Mesendoderm (in vitro differentiated cells): Measurements from ENCODE around the gene SPTY2D1.

Experiments used
- DNase-seq: peaks from one replicate; pipeline ENCODE4 v3.0.0; 2013
- H2AK5ac ChIP-seq: 2 replicates; pipeline ENCODE4 v1.6.1; 2013; ENCODE audit warnings: low read length, inconsistent platforms
- H2BK120ac ChIP-seq: 2 replicates; pipeline ENCODE4 v1.6.1; 2013; ENCODE audit warnings: low read depth, mild to moderate bottlenecking, low read length, moderate library complexity, mixed read lengths
- H2BK15ac ChIP-seq: replicated peaks from 2 replicates; pipeline ENCODE4 v1.6.1; 2013; ENCODE audit warnings: low read depth, mild to moderate bottlenecking, moderate library complexity
- H2BK5ac ChIP-seq: 2 replicates; pipeline ENCODE4 v1.6.1; 2013; ENCODE audit warnings: low read length, inconsistent platforms
- H3K18ac ChIP-seq: 2 replicates; pipeline ENCODE4 v1.6.1; 2013; ENCODE audit warnings: mild to moderate bottlenecking, low read length, mixed read lengths
- H3K23ac ChIP-seq: one replicate; pipeline ENCODE4 v1.6.1; 2013; ENCODE audit warnings: low read length
- H3K27ac ChIP-seq: 2 replicates; pipeline ENCODE4 v1.5.1; 2013; ENCODE audit warnings: low read depth, mild to moderate bottlenecking, inconsistent platforms, low read length, moderate library complexity
- H3K27me3 ChIP-seq: 2 replicates; pipeline ENCODE4 v1.6.1; 2013; ENCODE audit warnings: low read length, control low read depth, mild to moderate bottlenecking, inconsistent platforms; ENCODE audit not compliant: insufficient read depth, poor library complexity
- H3K36me3 ChIP-seq: 2 replicates; pipeline ENCODE4 v1.6.1; 2013; ENCODE audit warnings: low read length, inconsistent platforms; ENCODE audit not compliant: control insufficient read depth, insufficient read depth
- H3K4ac ChIP-seq: one replicate; pipeline ENCODE4 v1.6.1; 2013; ENCODE audit warnings: low read depth, mild to moderate bottlenecking, low read length, moderate library complexity
- H3K4me1 ChIP-seq: 2 replicates; pipeline ENCODE4 v1.6.1; 2013; ENCODE audit warnings: low read depth, low read length, inconsistent platforms; ENCODE audit not compliant: control insufficient read depth
- H3K4me2 ChIP-seq: 2 replicates; pipeline ENCODE4 v1.6.1; 2013; ENCODE audit warnings: low read length
- H3K4me3 ChIP-seq: 2 replicates; pipeline ENCODE4 v1.5.1; 2013; ENCODE audit warnings: mild to moderate bottlenecking, low read length
- H3K56ac ChIP-seq: one replicate; pipeline ENCODE4 v1.6.1; 2013; ENCODE audit warnings: low read length
- H3K79me1 ChIP-seq: 2 replicates; pipeline ENCODE4 v1.6.1; 2013; ENCODE audit warnings: low read length, inconsistent platforms
- H3K79me2 ChIP-seq: 2 replicates; pipeline ENCODE4 v1.6.1; 2013; ENCODE audit warnings: mild to moderate bottlenecking, low read length; ENCODE audit not compliant: control insufficient read depth, insufficient read depth
- H3K9ac ChIP-seq: 2 replicates; pipeline ENCODE4 v1.6.1; 2013; ENCODE audit warnings: low read length, inconsistent platforms
- H4K5ac ChIP-seq: one replicate; pipeline ENCODE4 v1.6.1; 2013; ENCODE audit warnings: low read length
- H4K8ac ChIP-seq: one replicate; pipeline ENCODE4 v1.6.1; 2013; ENCODE audit warnings: low read depth, mild to moderate bottlenecking, control low read depth, low read length, moderate library complexity
- WGBS: extraction: QIAGEN DNeasy Blood & Tissue Kit; methylation state at CpG from one replicate; pipeline ENCODE4 v1.1.7; 2013; ENCODE audit warnings: low lambda C conversion rate, missing lambda C conversion rate; ENCODE audit not compliant: insufficient coverage; ENCODE audit errors: extremely low coverage; 5-methylcytosine and 5-hydroxymethylcytosine counted together

Gene SPTY2D1

GRCh38 chr11:18590571-18590970, 43.6 kb downstream of the SPTY2D1 start:
- no peak overlapping the region for H4K8ac ChIP-seq
- H2BK15ac ChIP-seq, result no peak overlapping the region
- no peak overlapping the region for H3K27ac ChIP-seq
- H3K4me2 ChIP-seq, result no peak overlapping the region
- H3K79me2 ChIP-seq, result peaks cover 17% of the 10 kb centered on the region
- no peak overlapping the region for H2BK120ac ChIP-seq
- H3K23ac ChIP-seq, result no peak overlapping the region
- no peaks in the 10 kb centered on the region for H3K27me3 ChIP-seq
- H3K79me1 ChIP-seq, result peaks cover 5% of the 10 kb centered on the region
- no peak overlapping the region for H3K4me3 ChIP-seq
- no peak overlapping the region for H3K56ac ChIP-seq
- no peak overlapping the region for H3K18ac ChIP-seq
- H2AK5ac ChIP-seq, result no peak overlapping the region
- no peaks in the 10 kb centered on the region for H3K36me3 ChIP-seq
- no peak overlapping the region for H3K9ac ChIP-seq
- no peak overlapping the region for H4K5ac ChIP-seq
- no peaks in the 10 kb centered on the region for H3K4me1 ChIP-seq
- H3K4ac ChIP-seq, result no peak overlapping the region
- no peak overlapping the region for H2BK5ac ChIP-seq
- DNase-seq, result no peak
- no CpG with 5 or more reads among the region's 2 CpGs for WGBS

DNA sequence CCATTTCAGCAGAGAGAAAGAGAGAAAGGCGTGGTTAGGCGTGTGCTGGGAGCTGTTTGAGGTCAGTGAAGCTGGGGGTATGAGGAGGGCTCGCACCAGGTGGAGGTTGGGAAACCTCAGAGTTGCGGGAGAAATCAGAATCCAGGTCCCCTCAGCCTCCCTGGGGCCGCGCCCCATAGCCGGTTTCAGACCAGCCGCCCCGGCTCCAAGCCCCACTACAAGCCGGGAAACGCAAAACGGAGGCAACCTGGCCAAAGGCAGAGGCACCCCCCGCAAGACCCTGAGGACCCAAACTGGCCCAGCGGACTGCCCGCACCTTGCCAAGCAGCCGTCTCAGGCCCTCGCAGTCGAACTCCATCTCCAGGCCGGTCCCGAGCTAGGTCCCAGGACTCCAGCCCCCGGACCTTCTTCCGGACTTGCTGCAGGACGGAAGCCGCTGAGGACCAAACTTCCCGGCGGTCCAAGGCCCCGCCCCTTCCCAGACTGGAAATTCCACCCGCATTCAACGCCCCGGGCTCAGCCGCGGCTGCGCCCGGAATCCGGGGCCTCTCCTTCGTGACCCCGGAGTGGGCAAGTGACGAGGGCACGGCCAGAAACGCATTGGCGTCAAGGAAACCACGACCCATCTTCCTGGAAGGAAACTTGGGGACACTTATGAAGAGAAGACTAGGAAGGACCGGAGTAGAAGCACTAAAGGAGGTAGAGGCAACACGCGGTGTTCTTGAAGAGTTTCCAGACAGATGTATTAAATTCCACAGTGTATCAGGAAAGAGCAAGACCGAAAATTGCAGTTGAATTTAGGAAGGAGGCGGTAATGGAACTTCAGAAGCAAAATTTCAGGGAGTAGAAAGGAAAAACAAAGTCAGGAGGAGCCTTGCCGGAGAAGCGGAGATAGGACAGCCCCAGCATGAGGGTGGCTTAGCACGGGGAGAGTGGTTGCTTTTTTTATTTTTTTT, 45.6 kb downstream of the SPTY2D1 start, which contains the start of gene UEVLD:
UEVLD (minus strand) TSS at position 438 of the 956 bp plus-strand sequence; CDS start at position 358, 80 bp downstream.
- H4K5ac ChIP-seq, result no peak within 1 kb of the TSS
- H3K18ac ChIP-seq, result peak within 1 kb of the TSS; percentile 85
- peak within 1 kb of the TSS; percentile 94 for H3K56ac ChIP-seq
- peak within 1 kb of the TSS; percentile 83 for H3K4ac ChIP-seq
- H3K4me1 ChIP-seq, result no peaks in the 10 kb centered on the region
- H3K4me2 ChIP-seq, result peak within 1 kb of the TSS; percentile 78
- H3K79me2 ChIP-seq, result peaks cover 17% of the 10 kb centered on the region
- H3K79me1 ChIP-seq, result peaks cover 5% of the 10 kb centered on the region
- peak within 1 kb of the TSS; percentile 84 for H3K9ac ChIP-seq
- H3K27me3 ChIP-seq, result no peaks in the 10 kb centered on the region
- no CpG with 5 or more reads among the region's 50 CpGs for WGBS
- no peak within 1 kb of the TSS for H2BK120ac ChIP-seq
- no peak within 1 kb of the TSS for H2BK15ac ChIP-seq
- H3K36me3 ChIP-seq, result no peaks in the 10 kb centered on the region
- peak within 1 kb of the TSS; percentile 71 for H3K4me3 ChIP-seq
- H2BK5ac ChIP-seq, result no peak within 1 kb of the TSS
- peak; percentile 94 for DNase-seq
- H2AK5ac ChIP-seq, result no peak within 1 kb of the TSS
- no peak within 1 kb of the TSS for H3K23ac ChIP-seq
- peak within 1 kb of the TSS; percentile 92 for H4K8ac ChIP-seq
- H3K27ac ChIP-seq, result peak within 1 kb of the TSS; percentile 75

- H3K4me2 ChIP-seq, result no peak overlapping the region
- no peak overlapping the region for H3K27ac ChIP-seq
- no peaks in the 10 kb centered on the region for H3K27me3 ChIP-seq
- no peak overlapping the region for H3K56ac ChIP-seq
- H3K23ac ChIP-seq, result no peak overlapping the region
- H2AK5ac ChIP-seq, result no peak overlapping the region
- H2BK120ac ChIP-seq, result no peak overlapping the region
- no peak overlapping the region for H4K8ac ChIP-seq
- no peaks in the 10 kb centered on the region for H3K79me2 ChIP-seq
- no peaks in the 10 kb centered on the region for H3K36me3 ChIP-seq
- no peak overlapping the region for H3K18ac ChIP-seq
- H3K79me1 ChIP-seq, result no peaks in the 10 kb centered on the region
- H3K4ac ChIP-seq, result no peak overlapping the region
- H2BK5ac ChIP-seq, result no peak overlapping the region
- DNase-seq, result no peak
- H2BK15ac ChIP-seq, result no peak overlapping the region
- WGBS, result no CpG with 5 or more reads among the region's 1 CpG
- H3K4me3 ChIP-seq, result no peak overlapping the region
- H3K4me1 ChIP-seq, result no peaks in the 10 kb centered on the region
- no peak overlapping the region for H3K9ac ChIP-seq
- no peak overlapping the region for H4K5ac ChIP-seq
Observed at GRCh38 chr11:18581825-18582224, 52.3 kb downstream of the SPTY2D1 start.

- Histone ChIP-seq H4K5ac (no peak overlapping the region), H3K18ac (no peak overlapping the region), H3K27me3 (no peaks in the 10 kb centered on the region), H3K56ac (no peak overlapping the region), H3K36me3 (no peaks in the 10 kb centered on the region), H2AK5ac (no peak overlapping the region), H2BK15ac (no peak overlapping the region), H3K4ac (no peak overlapping the region), H3K23ac (no peak overlapping the region), H3K79me2 (no peaks in the 10 kb centered on the region), H3K4me2 (no peak overlapping the region), H4K8ac (no peak overlapping the region), H2BK120ac (no peak overlapping the region), H3K79me1 (no peaks in the 10 kb centered on the region), H3K9ac (no peak overlapping the region), H2BK5ac (no peak overlapping the region), H3K27ac (no peak overlapping the region), H3K4me1 (no peaks in the 10 kb centered on the region), H3K4me3 (no peak overlapping the region)
- DNase-seq, result no peak
- WGBS, result no CpG with 5 or more reads among the region's 2 CpGs
Observed at GRCh38 chr11:18580113-18580766, 53.9 kb downstream of the SPTY2D1 start.

GRCh38 chr11:18578975-18579598, 55.1 kb downstream of the SPTY2D1 start:
- no peaks in the 10 kb centered on the region for H3K4me1 ChIP-seq
- no peak overlapping the region for H4K5ac ChIP-seq
- H2BK15ac ChIP-seq, result no peak overlapping the region
- no peak overlapping the region for H3K18ac ChIP-seq
- H3K36me3 ChIP-seq, result no peaks in the 10 kb centered on the region
- H3K4ac ChIP-seq, result no peak overlapping the region
- WGBS, result no CpG with 5 or more reads among the region's 14 CpGs
- no peaks in the 10 kb centered on the region for H3K27me3 ChIP-seq
- H2BK120ac ChIP-seq, result no peak overlapping the region
- no peak overlapping the region for H2BK5ac ChIP-seq
- H3K23ac ChIP-seq, result no peak overlapping the region
- H3K9ac ChIP-seq, result no peak overlapping the region
- H2AK5ac ChIP-seq, result no peak overlapping the region
- DNase-seq, result peak; percentile 27
- no peak overlapping the region for H3K4me3 ChIP-seq
- H4K8ac ChIP-seq, result no peak overlapping the region
- H3K79me2 ChIP-seq, result no peaks in the 10 kb centered on the region
- peak overlapping the region; percentile 15 for H3K56ac ChIP-seq
- H3K79me1 ChIP-seq, result no peaks in the 10 kb centered on the region
- no peak overlapping the region for H3K4me2 ChIP-seq
- no peak overlapping the region for H3K27ac ChIP-seq
